HepG2 (cell line): ENCODE results near the gene C9orf50.

ENCODE experiments used
- CEBPB ChIP-seq: IDR thresholded peaks from 2 replicates; pipeline ENCODE4 v1.6.1; 2011; ENCODE audit warnings: low read depth, low read length, improper control_type of control experiment, borderline replicate concordance
- CTCF ChIP-seq: sonication (generic); formaldehyde crosslinking; IDR thresholded peaks from 2 replicates; pipeline ENCODE4 v1.5.0; 2020; ENCODE audit warnings: mild to moderate bottlenecking, missing genetic modification reagents, moderate library complexity
- EZH2 ChIP-seq: conservative IDR thresholded peaks from 2 replicates; pipeline ENCODE4 v1.6.1; 2012; ENCODE audit warnings: mild to moderate bottlenecking, low read depth, low read length, moderate library complexity
- HNF4A ChIP-seq: sonication (generic); formaldehyde crosslinking; IDR thresholded peaks from 2 replicates; pipeline ENCODE4 v1.4.0; 2020; ENCODE audit warnings: missing genetic modification reagents
- JUN ChIP-seq: sonication (generic); formaldehyde crosslinking; IDR thresholded peaks from 2 replicates; pipeline ENCODE4 v1.4.0; 2020; ENCODE audit warnings: mild to moderate bottlenecking, missing genetic modification reagents
- JUND ChIP-seq: sonication (generic); formaldehyde crosslinking; IDR thresholded peaks from 2 replicates; pipeline ENCODE4 v1.8.0; 2022; ENCODE audit warnings: mild to moderate bottlenecking, missing genetic modification reagents
- KDM4B ChIP-seq: sonication (generic); formaldehyde crosslinking; IDR thresholded peaks from 2 replicates; pipeline ENCODE4 v1.4.0; 2020; ENCODE audit warnings: missing genetic modification reagents
- MED1 ChIP-seq: sonication (generic); formaldehyde crosslinking; IDR thresholded peaks from 2 replicates; pipeline ENCODE4 v1.4.0; 2020; ENCODE audit warnings: missing genetic modification reagents
- NFYC ChIP-seq: IDR thresholded peaks from 2 replicates; pipeline ENCODE4 v1.6.1; 2016; ENCODE audit warnings: missing genetic modification reagents, missing compliant biosample characterization
- PATZ1 ChIP-seq: sonication (generic); formaldehyde crosslinking; IDR thresholded peaks from 2 replicates; pipeline ENCODE4 v1.4.0; 2020; ENCODE audit warnings: missing genetic modification reagents
- RELA ChIP-seq: sonication (generic); formaldehyde crosslinking; IDR thresholded peaks from 2 replicates; pipeline ENCODE4 v1.4.0; 2020; ENCODE audit warnings: missing genetic modification reagents
- RFX1 ChIP-seq: fragments of 450-650 bp; IDR thresholded peaks from 2 replicates; pipeline ENCODE4 v1.6.1; 2017
- ZNF24 ChIP-seq: fragments of 450-650 bp; IDR thresholded peaks from 2 replicates; pipeline ENCODE4 v1.6.1; 2017; ENCODE audit warnings: antibody characterized with exemption, mild to moderate bottlenecking
- ZNF678 ChIP-seq: sonication (generic); formaldehyde crosslinking; IDR thresholded peaks from 2 replicates; pipeline ENCODE4 v1.4.0; 2020; ENCODE audit warnings: mild to moderate bottlenecking, missing genetic modification reagents

- no peak for TF ChIP-seq EZH2
- TF ChIP-seq KDM4B (CRISPR knock-in tag): no peak
- no peak for TF ChIP-seq HNF4A
- no peak for TF ChIP-seq CTCF (CRISPR knock-in tag)
- TF ChIP-seq RFX1: no peak
- no peak for TF ChIP-seq CEBPB
- TF ChIP-seq RELA: no peak
- TF ChIP-seq ZNF678: no peak
- no peak for TF ChIP-seq JUN (CRISPR knock-in tag)
- TF ChIP-seq JUND (CRISPR knock-in tag): no peak
- no peak for TF ChIP-seq NFYC
- no peak for TF ChIP-seq ZNF24
- no peak for TF ChIP-seq PATZ1 (CRISPR knock-in tag)
- TF ChIP-seq MED1: no peak
Measured at GRCh38 chr9:129650680-129651235, 29.9 kb upstream of the C9orf50 start.
